Mucosa of stomach (tissue), 1 donor: ENCODE measurements around the gene CLPSL2.
"Not testable (repeated sequence)": the region's sequence is repeated elsewhere in the genome, so short reads cannot be mapped to it uniquely, and the experiment has no call there.

ENCODE experiments used
- H3K27me3 ChIP-seq: one replicate; pipeline ENCODE4 v1.7.0; 2013; ENCODE audit warnings: mild to moderate bottlenecking, low read length; ENCODE audit not compliant: control insufficient read depth, insufficient read depth
- H3K36me3 ChIP-seq: one replicate; pipeline ENCODE4 v1.7.0; 2013; ENCODE audit warnings: low read length; ENCODE audit not compliant: control insufficient read depth, insufficient read depth
- H3K4me1 ChIP-seq: one replicate; pipeline ENCODE4 v1.7.0; 2013; ENCODE audit warnings: mild to moderate bottlenecking, low read length; ENCODE audit not compliant: control insufficient read depth, insufficient read depth
- H3K4me3 ChIP-seq: one replicate; pipeline ENCODE4 v1.7.0; 2013; ENCODE audit warnings: low read length
- H3K9ac ChIP-seq: one replicate; pipeline ENCODE4 v1.7.0; 2013; ENCODE audit warnings: mild to moderate bottlenecking, low read length, moderate library complexity
- H3K9me3 ChIP-seq: one replicate; pipeline ENCODE4 v1.7.0; 2013; ENCODE audit warnings: mild to moderate bottlenecking, low read length, moderate library complexity; ENCODE audit not compliant: control insufficient read depth
- donor health status: Pancreatic carcinoma.

CLPSL2 gene, protein sequence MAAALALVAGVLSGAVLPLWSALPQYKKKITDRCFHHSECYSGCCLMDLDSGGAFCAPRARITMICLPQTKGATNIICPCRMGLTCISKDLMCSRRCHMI

DNA sequence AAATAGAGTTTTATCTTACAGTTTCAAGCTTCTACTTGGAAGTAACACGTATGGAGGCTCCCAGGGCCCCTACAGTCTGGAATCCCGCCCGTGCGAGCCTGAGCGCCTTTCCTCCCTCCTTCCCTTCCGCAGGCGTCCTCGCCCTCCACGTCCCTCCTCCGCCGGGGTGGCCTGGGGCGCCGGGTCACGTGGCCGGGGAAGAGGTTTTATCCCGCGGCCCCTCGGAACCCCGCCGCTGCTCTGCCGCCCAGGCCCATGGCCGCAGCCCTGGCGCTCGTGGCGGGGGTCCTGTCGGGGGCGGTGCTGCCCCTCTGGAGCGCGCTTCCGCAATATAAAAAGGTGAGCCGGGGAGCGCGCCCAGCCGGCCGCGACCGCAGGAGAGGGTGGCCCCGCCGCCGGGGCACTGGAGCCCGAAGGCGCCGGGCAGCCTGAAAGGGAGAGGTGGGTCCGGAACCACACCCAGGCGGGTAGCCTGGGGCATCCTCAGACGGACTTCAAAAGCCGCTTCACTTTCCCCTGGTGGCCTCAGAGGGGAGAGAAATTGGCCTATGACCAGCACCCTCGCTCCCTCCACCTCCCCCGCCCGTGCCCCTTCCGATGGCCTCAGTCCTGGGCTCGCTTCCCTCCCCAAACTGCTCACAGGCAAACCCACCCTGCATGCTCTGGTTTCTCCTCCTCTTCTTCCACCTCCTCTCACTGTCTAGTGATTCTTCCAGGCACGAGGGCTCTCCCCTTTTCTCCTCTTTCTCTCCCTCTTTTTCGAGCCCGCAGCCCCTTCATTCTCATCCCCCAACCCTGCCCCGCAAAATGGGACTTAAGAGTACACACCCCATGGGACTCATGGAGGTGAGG lies at the start of gene CLPSL2:
CLPSL2 (plus strand) TSS at position 235 of the 852 bp plus-strand sequence; CDS start at position 256, 21 bp downstream.
- Histone ChIP-seq H3K27me3 (peaks cover 11% of the 10 kb centered on the region), H3K4me3 (no peak within 1 kb of the TSS), H3K4me1 (no peaks in the 10 kb centered on the region), H3K9ac (no peak within 1 kb of the TSS), H3K36me3 (no peaks in the 10 kb centered on the region), H3K9me3 (no peaks in the 10 kb centered on the region)

DNA sequence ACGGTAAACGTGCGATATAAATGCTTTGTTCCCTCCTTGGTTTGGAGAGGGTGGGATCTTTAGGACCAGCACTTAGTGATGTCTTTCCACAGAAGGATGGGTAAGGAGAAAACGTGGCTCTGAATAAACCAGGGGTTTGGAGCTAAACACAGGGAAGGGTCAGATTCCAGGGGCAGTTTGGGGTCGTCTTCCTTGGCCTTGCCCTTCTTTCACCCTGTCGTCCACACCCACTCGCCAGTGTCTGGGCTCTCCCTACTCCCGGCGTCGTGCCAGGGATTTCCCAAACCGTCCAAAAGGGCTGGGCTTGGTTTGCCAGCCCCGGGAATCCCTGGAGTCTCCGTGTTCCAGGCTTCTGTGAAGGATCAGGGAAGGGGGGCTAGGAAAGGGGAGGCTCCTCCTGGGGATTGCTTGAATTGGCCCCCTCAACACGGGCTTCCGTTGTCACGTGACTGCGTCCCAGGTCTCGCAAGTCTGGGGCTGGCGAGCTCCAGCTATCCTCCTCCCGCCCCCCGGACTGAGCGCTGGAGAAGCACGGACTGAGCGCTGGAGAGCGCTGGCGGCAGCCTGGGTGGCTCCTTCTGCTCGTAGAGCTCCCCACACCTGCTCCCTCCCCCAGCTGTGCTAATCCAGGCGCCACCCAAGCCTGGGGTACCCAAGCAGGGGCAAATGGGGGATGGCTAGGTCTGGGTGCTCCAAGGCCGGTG lies 49.0 kb upstream of the CLPSL2 start:
- Histone ChIP-seq H3K36me3 (no peaks in the 10 kb centered on the region), H3K9ac (peak overlapping the region; percentile 93), H3K9me3 (no peaks in the 10 kb centered on the region), H3K4me3 (peak overlapping the region; percentile 76), H3K27me3 (no peaks in the 10 kb centered on the region), H3K4me1 (peaks cover 77% of the 10 kb centered on the region)

DNA sequence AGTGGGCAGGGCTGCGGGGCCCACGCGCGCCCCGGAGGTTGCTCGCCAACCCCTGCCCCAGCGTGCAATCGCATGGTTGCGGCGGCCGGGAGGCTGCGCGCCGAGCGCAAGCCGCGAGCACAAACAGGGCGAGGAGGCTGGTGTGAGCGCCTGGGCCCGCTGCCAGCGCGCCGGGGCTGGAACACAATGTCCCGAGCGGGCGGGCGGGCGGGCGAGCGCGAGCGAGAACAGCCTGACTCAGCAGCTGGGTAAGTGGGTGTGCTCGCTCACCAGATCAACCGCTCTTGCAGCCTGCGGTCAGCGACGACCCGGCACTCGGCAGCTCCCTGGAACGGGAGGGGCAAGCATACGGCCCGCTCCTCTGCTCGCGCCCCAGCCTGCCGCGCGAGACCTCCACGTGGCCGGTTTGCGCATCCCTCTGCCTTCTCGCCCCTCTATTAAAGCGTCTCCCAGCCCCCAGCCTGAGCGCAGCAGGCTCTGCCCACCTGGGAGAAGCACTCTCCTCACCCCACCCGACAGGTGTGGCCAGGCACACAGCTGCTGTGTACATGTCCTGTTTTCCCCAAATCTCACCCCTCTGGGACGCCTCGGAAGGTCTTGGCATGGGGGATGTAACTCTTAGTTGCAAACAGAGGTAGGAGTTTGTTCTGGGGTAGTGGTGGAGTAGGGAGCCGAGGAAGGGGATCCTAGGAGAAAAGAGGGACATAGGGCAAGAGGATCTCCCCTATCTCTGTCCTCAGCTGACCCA lies 48.3 kb upstream of the CLPSL2 start:
- no peaks in the 10 kb centered on the region for H3K9me3 ChIP-seq
- H3K27me3 ChIP-seq: no peaks in the 10 kb centered on the region
- no peaks in the 10 kb centered on the region for H3K36me3 ChIP-seq
- H3K4me1 ChIP-seq: peaks cover 80% of the 10 kb centered on the region
- peak overlapping the region; percentile 76 for H3K4me3 ChIP-seq
- peak overlapping the region; percentile 93 for H3K9ac ChIP-seq

DNA sequence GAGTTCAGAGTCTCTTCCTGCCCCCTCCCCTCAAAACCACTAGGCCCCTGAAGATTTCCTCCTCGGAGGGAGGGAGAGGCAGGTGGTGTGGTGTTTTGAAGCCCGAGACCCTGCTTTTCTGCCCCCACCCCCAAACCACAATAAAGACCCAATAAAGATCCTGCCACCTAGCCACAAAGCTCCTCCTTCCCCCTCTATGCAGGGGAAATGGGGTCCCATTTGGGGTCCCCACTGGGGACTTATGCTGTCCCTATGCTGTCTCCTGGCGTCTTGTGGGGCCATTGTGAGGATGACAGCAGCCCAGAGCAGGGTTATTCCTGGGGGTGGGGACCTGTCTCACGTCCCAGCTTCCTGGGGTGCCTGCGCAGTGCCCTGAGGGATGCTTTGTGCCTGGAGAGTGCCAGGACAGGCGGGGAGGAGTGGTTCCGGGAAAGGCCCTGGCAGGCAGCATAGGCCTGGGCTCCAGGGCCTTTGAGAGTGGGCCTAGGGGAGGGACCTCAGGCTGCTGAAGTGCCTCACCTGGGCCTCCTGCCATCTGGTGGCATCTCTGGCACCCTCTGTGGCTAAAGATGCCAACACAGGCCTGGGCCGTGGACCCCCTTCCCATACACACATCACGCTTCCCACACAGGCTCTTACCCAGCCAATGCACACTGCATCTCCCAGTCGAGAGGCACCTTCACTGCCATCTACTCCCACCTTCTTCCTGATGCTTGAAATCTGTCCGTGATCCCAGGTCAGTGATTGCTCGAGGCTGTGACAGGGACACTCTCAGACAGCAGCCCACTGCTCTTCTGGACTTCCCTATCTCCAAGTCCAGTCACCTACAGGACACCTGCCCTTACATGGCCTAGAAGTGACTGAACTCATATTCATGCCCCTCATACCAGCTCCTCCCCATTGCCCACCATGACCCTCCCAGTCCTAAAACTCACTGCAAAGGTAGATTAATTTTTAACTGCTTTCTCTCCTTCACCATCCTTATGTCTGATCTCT lies 47.4 kb upstream of the CLPSL2 start:
- Histone ChIP-seq H3K27me3 (no peaks in the 10 kb centered on the region), H3K36me3 (no peaks in the 10 kb centered on the region), H3K9me3 (no peaks in the 10 kb centered on the region), H3K9ac (peak overlapping the region; percentile 63), H3K4me3 (peak overlapping the region; percentile 16), H3K4me1 (peaks cover 79% of the 10 kb centered on the region)

DNA sequence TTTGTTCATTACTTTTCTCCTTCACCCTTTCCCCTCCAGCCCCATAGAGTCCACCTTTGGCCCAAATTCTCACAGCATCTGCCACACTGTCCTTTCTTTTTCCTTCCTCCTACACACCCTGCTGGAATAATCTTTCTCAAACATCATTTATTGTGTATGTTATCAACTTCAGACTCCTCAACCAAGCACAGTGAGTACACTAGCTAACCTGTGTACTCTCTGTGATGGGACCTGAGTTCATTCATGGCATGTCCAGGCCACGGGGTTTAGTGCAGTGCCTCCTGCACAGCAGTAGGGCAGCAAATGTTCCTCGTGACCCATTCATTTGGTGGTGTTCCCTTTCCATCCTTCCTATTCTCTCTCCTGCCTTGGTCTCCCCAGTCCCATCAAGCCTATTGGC lies 46.7 kb upstream of the CLPSL2 start:
- Histone ChIP-seq H3K9ac (no peak overlapping the region), H3K4me1 (peaks cover 76% of the 10 kb centered on the region), H3K9me3 (no peaks in the 10 kb centered on the region), H3K4me3 (no peak overlapping the region), H3K36me3 (no peaks in the 10 kb centered on the region), H3K27me3 (no peaks in the 10 kb centered on the region)

DNA sequence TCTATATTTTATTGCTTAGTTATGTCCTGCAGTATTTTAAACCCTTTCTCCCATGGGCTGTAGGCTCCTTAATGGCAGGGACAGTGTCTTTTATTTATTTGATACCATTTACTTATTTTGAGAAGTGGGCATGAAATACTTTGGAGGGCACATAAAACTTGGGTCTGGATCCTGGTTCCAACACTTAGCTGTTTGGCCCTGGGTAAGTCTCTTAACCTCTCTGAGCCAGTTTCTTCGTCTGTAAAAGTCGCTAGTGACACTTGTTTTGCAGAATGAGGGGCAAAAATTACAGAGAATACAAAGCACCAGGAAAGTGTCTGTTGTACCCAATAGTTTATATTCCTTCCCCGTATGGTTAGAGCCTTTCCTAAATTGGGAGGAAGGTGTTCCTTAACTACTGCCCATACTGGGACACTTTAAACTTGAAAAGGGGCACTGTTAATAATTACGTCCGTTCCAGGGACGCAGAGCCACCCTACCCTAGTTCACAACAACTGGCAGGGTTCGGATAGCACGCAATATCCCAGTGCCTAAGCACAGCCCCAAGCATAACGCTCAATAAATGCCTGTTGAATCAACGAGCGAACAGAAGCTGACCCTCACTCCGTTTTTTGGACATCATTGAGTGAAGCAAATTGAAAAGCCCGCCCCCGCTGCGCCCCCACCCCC lies 45.5 kb upstream of the CLPSL2 start:
- Histone ChIP-seq H3K27me3 (no peaks in the 10 kb centered on the region), H3K9ac (peak overlapping the region; percentile 54), H3K9me3 (no peaks in the 10 kb centered on the region), H3K36me3 (no peaks in the 10 kb centered on the region), H3K4me1 (peaks cover 65% of the 10 kb centered on the region), H3K4me3 (peak overlapping the region; percentile 29)

DNA sequence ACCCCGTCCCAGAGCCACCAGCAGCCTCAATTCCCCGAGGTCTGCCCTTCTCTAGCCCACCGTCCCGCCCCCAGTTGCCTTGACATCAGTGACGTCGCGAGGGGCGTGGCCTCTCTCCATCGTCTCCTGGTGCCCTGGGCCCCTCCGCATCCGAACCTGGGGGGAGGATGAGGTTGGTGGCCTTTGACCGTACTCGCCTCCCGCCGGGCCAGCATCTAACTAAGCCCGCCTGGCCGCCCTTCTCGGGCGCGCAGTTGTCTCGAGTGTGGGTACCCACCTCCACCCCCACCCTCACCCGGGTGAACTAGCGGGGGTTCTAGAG lies 45.0 kb upstream of the CLPSL2 start:
- H3K9me3 ChIP-seq: no peaks in the 10 kb centered on the region
- H3K36me3 ChIP-seq: no peaks in the 10 kb centered on the region
- peaks cover 60% of the 10 kb centered on the region for H3K4me1 ChIP-seq
- H3K9ac ChIP-seq: peak overlapping the region; percentile 86
- H3K4me3 ChIP-seq: peak overlapping the region; percentile 34
- no peaks in the 10 kb centered on the region for H3K27me3 ChIP-seq

DNA sequence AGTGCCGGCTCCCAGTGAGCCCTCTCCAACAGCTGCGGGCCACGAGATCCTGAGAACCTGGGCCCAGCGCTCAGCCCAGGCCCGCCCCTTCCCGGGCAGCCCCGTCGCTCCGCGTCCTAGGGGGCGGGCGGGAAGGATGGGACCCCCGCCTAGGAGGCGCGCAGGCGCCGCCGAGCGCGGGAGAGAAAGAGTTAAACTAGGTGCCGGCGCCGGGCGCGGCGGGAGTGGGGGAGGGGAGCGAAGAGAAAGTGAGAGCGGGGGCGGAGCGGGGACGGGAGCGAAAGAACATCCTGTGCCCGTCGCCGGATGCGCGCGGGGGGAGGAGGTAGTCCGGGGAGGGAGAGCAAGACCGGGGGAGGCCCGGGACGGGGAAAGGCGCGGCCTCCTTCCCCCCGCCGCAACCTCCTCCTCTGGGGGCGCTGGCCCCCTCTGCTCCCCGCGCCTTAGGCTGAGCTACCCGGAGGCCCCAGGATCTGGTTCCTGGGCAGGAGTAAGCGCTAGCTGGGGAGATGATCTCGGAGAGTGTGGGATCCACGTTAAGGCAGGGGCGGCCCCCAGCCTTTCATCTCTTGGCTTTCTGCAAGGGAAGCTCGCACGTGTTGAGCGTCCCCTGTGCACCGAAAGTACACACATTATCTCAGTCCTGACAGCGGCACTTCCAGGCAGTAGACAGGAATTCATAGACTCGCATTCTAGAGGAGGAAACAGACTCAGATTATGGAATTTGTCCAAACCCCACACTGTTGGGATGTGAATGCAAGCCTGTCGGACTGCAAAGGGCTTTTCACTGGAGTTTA lies 44.5 kb upstream of the CLPSL2 start:
- Histone ChIP-seq H3K4me3 (peak overlapping the region; percentile 34), H3K9me3 (no peaks in the 10 kb centered on the region), H3K4me1 (peaks cover 54% of the 10 kb centered on the region), H3K9ac (peak overlapping the region; percentile 86), H3K27me3 (no peaks in the 10 kb centered on the region), H3K36me3 (no peaks in the 10 kb centered on the region)

DNA sequence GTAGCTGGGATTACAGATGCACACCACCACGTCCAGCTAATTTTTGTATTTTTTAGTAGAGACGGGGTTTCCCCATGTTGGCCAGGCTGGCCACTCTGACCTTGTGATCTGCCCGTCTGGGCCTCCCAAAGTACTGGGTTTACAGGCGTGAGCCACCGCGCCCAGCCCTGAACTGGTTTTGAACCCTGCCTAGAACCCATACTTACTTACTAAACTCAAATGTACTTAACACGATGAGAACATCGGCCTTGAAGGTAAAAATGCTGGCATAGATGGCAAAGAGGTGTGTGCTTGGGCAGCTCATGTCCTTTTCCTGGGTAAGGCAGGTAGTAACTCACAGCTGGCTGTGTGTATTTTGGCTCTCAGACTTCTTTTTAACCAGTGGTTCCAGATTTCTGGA lies 42.8 kb upstream of the CLPSL2 start:
- Histone ChIP-seq H3K4me3 (no peak overlapping the region), H3K4me1 (peaks cover 40% of the 10 kb centered on the region), H3K27me3 (no peaks in the 10 kb centered on the region), H3K9me3 (no peaks in the 10 kb centered on the region), H3K36me3 (no peaks in the 10 kb centered on the region), H3K9ac (no peak overlapping the region)

DNA sequence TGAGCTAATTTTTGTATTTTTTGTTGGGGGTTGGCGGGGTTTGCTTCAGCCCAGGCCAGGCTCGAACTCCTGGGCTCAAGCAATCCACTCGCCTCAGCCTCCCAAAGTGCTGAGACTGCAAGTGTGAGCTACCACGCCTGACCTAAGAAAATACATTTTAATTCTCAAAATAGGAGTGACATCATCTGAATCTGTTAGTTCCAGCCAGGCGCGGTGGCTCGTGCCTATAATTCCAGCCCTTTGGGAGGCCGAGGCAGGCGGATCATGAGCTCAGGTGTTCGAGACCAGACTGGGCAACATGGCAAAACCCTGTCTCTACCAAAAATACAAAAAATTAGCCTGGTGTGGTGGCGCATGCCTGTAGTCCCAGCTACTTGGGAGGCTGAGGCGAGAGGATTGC lies 42.1 kb upstream of the CLPSL2 start:
- not testable (repeated sequence) for H3K27me3 ChIP-seq, H3K4me3 ChIP-seq, H3K36me3 ChIP-seq, H3K9ac ChIP-seq, H3K9me3 ChIP-seq
- H3K4me1 ChIP-seq: peaks cover 34% of the 10 kb centered on the region
